ENCODE measurements around the gene MESD. TPM values are rescaled to one million over a fixed set of nuclear protein-coding genes. Genes with fewer than 3 reads are reported as not detected.

MESD gene
- total RNA-seq, 4 donors from 2014 or later: 18.8 to 22.7 (median 21.5) TPM

- TF ChIP-seq CTCF (IDR thresholded peaks at IDR 0.05; ENCODE audit: low read depth): no peak
Observed at GRCh38 chr15:81006124-81006523, 16.5 kb upstream of the MESD start.

GRCh38 chr15:81003097-81003350 is 13.4 kb upstream of the MESD start:
- TF ChIP-seq CTCF (IDR thresholded peaks at IDR 0.05; ENCODE audit: low read depth): no peak

GRCh38 chr15:81002331-81003096 is 12.9 kb upstream of the MESD start:
- no peak for TF ChIP-seq CTCF (IDR thresholded peaks at IDR 0.05; ENCODE audit: low read depth)

- no peak for TF ChIP-seq CTCF (IDR thresholded peaks at IDR 0.05; ENCODE audit: low read depth)
Observed at GRCh38 chr15:81002009-81002330, 12.4 kb upstream of the MESD start.

GRCh38 chr15:81001152-81002008 is 11.8 kb upstream of the MESD start:
- no peak for TF ChIP-seq CTCF (IDR thresholded peaks at IDR 0.05; ENCODE audit: low read depth)

GRCh38 chr15:81000624-81001151 is 11.1 kb upstream of the MESD start, which contains the start of gene TLNRD1:
TLNRD1 (plus strand) TSS chr15:81000923; CDS start chr15:81002272, 1,349 bp downstream.
- no peak for TF ChIP-seq CTCF (IDR thresholded peaks at IDR 0.05; ENCODE audit: low read depth)

GRCh38 chr15:81000144-81000623 is 10.6 kb upstream of the MESD start:
- TF ChIP-seq CTCF (IDR thresholded peaks at IDR 0.05; ENCODE audit: low read depth): no peak
